NK-92 treated with Interleukin-12 subunit alpha and Interleukin-12 subunit beta, amount 100 ng/mL, for 24 hours (cell line): ENCODE measurements around the gene CERK.

ENCODE experiments used
- DNase-seq: peaks from one replicate; lab custom pipeline; 2025; lab: John Stamatoyannopoulos, UW

CERK gene

GRCh38 chr22:46677323-46678002 is 60.6 kb downstream of the CERK start:
- no peak for DNase-seq

- no peak for DNase-seq
Measured at GRCh38 chr22:46676881-46677280, 61.2 kb downstream of the CERK start.

- DNase-seq = no peak
Measured at GRCh38 chr22:46676479-46676878, 61.6 kb downstream of the CERK start.

- DNase-seq = no peak
Measured at GRCh38 chr22:46675938-46676337, 62.1 kb downstream of the CERK start.

- DNase-seq = no peak
Measured at GRCh38 chr22:46675479-46675878, 62.6 kb downstream of the CERK start.

- no peak for DNase-seq
Measured at GRCh38 chr22:46674906-46675305, 63.1 kb downstream of the CERK start.

- no peak for DNase-seq
Measured at GRCh38 chr22:46674367-46674781, 63.7 kb downstream of the CERK start.

GRCh38 chr22:46673662-46674236 is 64.3 kb downstream of the CERK start:
- no peak for DNase-seq

- DNase-seq = no peak
Measured at GRCh38 chr22:46673205-46673604, 64.8 kb downstream of the CERK start.

- no peak for DNase-seq
Measured at GRCh38 chr22:46672731-46673130, 65.3 kb downstream of the CERK start.

- no peak for DNase-seq
Measured at GRCh38 chr22:46671824-46672432, 66.1 kb downstream of the CERK start.

GRCh38 chr22:46669201-46669600 is 68.9 kb downstream of the CERK start:
- no peak for DNase-seq

- no peak for DNase-seq
Measured at GRCh38 chr22:46668116-46668515, 69.9 kb downstream of the CERK start.

GRCh38 chr22:46667245-46667623 is 70.8 kb downstream of the CERK start:
- no peak for DNase-seq

- no peak for DNase-seq
Measured at GRCh38 chr22:46666577-46667244, 71.3 kb downstream of the CERK start.

- DNase-seq = no peak
Measured at GRCh38 chr22:46665751-46666280, 72.2 kb downstream of the CERK start.

GRCh38 chr22:46665151-46665695 is 72.8 kb downstream of the CERK start:
- no peak for DNase-seq

- DNase-seq = no peak
Measured at GRCh38 chr22:46664301-46664855, 73.7 kb downstream of the CERK start.

GRCh38 chr22:46663436-46664100 is 74.5 kb downstream of the CERK start:
- DNase-seq = no peak

- DNase-seq = no peak
Measured at GRCh38 chr22:46663001-46663400, 75.1 kb downstream of the CERK start.

- DNase-seq = no peak
Measured at GRCh38 chr22:46662226-46662625, 75.8 kb downstream of the CERK start.
